SK-N-SH (cell line): ENCODE data around the gene TOP3B.

Experiments
- CHD2 ChIP-seq: fragments of 150-350 bp; IDR thresholded peaks from 2 replicates; pipeline ENCODE4 v1.6.1; 2018; ENCODE audit warnings: low read length; ENCODE audit not compliant: partially characterized antibody
- CTCF ChIP-seq: fragments of 200-600 bp; sonication (generic); IDR thresholded peaks from 2 replicates; pipeline ENCODE4 v1.6.1; 2017; ENCODE audit warnings: antibody characterized with exemption, mild to moderate bottlenecking, moderate library complexity
- FOSL2 ChIP-seq: IDR thresholded peaks from 2 replicates; pipeline ENCODE4 v1.4.0; 2012; ENCODE audit warnings: low read depth, mild to moderate bottlenecking, moderate library complexity, borderline replicate concordance
- JUND ChIP-seq: IDR thresholded peaks from 2 replicates; pipeline ENCODE4 v1.4.0; 2012
- PBX3 ChIP-seq: IDR thresholded peaks from 2 replicates; pipeline ENCODE4; 2012
- POLR2AphosphoS5 ChIP-seq: IDR thresholded peaks from 2 replicates; pipeline ENCODE4 v1.6.1; 2012; ENCODE audit warnings: low read depth, low read length
- RAD21 ChIP-seq: IDR thresholded peaks from 2 replicates; pipeline ENCODE4 v1.6.1; 2012; ENCODE audit warnings: mild to moderate bottlenecking, low read length
- REST ChIP-seq: IDR thresholded peaks from 2 replicates; pipeline ENCODE4 v1.6.1; 2012; ENCODE audit warnings: mild to moderate bottlenecking, low read depth, low read length, moderate library complexity
- RXRA ChIP-seq: IDR thresholded peaks from 2 replicates; pipeline ENCODE4 v1.4.0; 2012; ENCODE audit warnings: low read depth, mild to moderate bottlenecking, borderline replicate concordance
- TAF1 ChIP-seq: IDR thresholded peaks from 2 replicates; pipeline ENCODE4 v1.6.1; 2012; ENCODE audit warnings: low read depth, mild to moderate bottlenecking, low read length, moderate library complexity, borderline replicate concordance

GRCh38 chr22:21948824-21949568 is 33.6 kb downstream of the TOP3B start:
- TF ChIP-seq POLR2AphosphoS5 (no peak), REST (no peak), JUND (no peak), PBX3 (no peak), CTCF (no peak), RAD21 (no peak), FOSL2 (no peak), CHD2 (no peak), TAF1 (no peak), RXRA (no peak)
